Liver (tissue), 9 donors: ENCODE data around the gene TMEM116. TPM values are rescaled to one million over a fixed set of nuclear protein-coding genes. Genes with fewer than 3 reads are reported as not detected.
"Not testable (repeated sequence)": the region's sequence is repeated elsewhere in the genome, so short reads cannot be mapped to it uniquely, and the experiment has no call there.

Source experiments
- DNase-seq: peaks from one replicate; pipeline ENCODE4 v3.0.0-alpha.2; 2017; ENCODE audit warnings: low spot score
- H3K27ac ChIP-seq, 2 donors: one replicate each; pipeline ENCODE4 v1.7.0; 2013; ENCODE audit warnings: inconsistent platforms in 2 of 2, low read length in 2 of 2, control low read depth in 1 of 2, low read depth in 1 of 2, mild to moderate bottlenecking in 1 of 2
- H3K27me3 ChIP-seq, 4 donors: one replicate each; pipeline versions ENCODE4 v1.6.1 to v1.7.0; 2013; ENCODE audit warnings: low read length in 3 of 4, inconsistent platforms in 1 of 4, mild to moderate bottlenecking in 1 of 4, moderate library complexity in 1 of 4; ENCODE audit not compliant: control insufficient read depth in 4 of 4, insufficient read depth in 4 of 4
- H3K36me3 ChIP-seq, 4 donors: one replicate each; pipeline versions ENCODE4 v1.6.1 to v1.7.0; 2013; ENCODE audit warnings: low read length in 3 of 4, mild to moderate bottlenecking in 3 of 4, low read depth in 1 of 4, moderate library complexity in 1 of 4; ENCODE audit not compliant: control insufficient read depth in 4 of 4, insufficient read depth in 3 of 4
- H3K4me1 ChIP-seq, 4 donors: one replicate each; pipeline versions ENCODE4 v1.6.1 to v1.7.0; 2013; ENCODE audit warnings: low read length in 3 of 4, mild to moderate bottlenecking in 3 of 4, moderate library complexity in 1 of 4; ENCODE audit not compliant: control insufficient read depth in 4 of 4, insufficient read depth in 4 of 4
- H3K4me3 ChIP-seq, 3 donors: one replicate each; pipeline versions ENCODE4 v1.6.1 to v1.7.0; 2013; ENCODE audit warnings: low read length in 3 of 3, control low read depth in 1 of 3, low read depth in 1 of 3, mild to moderate bottlenecking in 1 of 3
- H3K9ac ChIP-seq, 2 donors: one replicate each; pipeline ENCODE4 v1.7.0; 2013; ENCODE audit warnings: low read length in 2 of 2, mild to moderate bottlenecking in 2 of 2, moderate library complexity in 2 of 2, control low read depth in 1 of 2, low read depth in 1 of 2
- H3K9me3 ChIP-seq, 4 donors: one replicate each; pipeline versions ENCODE4 v1.6.1 to v1.7.0; 2013; ENCODE audit warnings: low read length in 3 of 4; ENCODE audit not compliant: control insufficient read depth in 4 of 4
- EGR1 ChIP-seq, 2 donors: IDR thresholded peaks; 2 replicates each; pipeline ENCODE4 v1.6.1; 2016 to 2018; ENCODE audit warnings: antibody characterized with exemption in 2 of 2, low read depth in 2 of 2
- FOXA1 ChIP-seq: IDR thresholded peaks from 2 replicates; pipeline ENCODE4 v1.6.1; 2016; ENCODE audit warnings: antibody characterized with exemption
- FOXA2 ChIP-seq: IDR thresholded peaks from 2 replicates; pipeline ENCODE4 v1.6.1; 2016; ENCODE audit warnings: antibody characterized with exemption
- GABPA ChIP-seq, 2 donors: IDR thresholded peaks in 1 of 2; conservative IDR thresholded peaks in 1 of 2; 2 replicates each; pipeline ENCODE4 v1.6.1; 2016; ENCODE audit warnings: antibody characterized with exemption in 2 of 2, mild to moderate bottlenecking in 1 of 2, moderate library complexity in 1 of 2
- HNF4A ChIP-seq, 2 donors: conservative IDR thresholded peaks; 2 replicates each; pipeline ENCODE4 v1.6.1; 2016; ENCODE audit warnings: antibody characterized with exemption in 2 of 2, mild to moderate bottlenecking in 2 of 2
- HNF4G ChIP-seq: IDR thresholded peaks from 2 replicates; pipeline ENCODE4 v1.6.1; 2016; ENCODE audit warnings: antibody characterized with exemption
- NR2F2 ChIP-seq: IDR thresholded peaks from 2 replicates; pipeline ENCODE4 v1.6.1; 2016; ENCODE audit warnings: antibody characterized with exemption
- RAD21 ChIP-seq, 2 donors: IDR thresholded peaks; 2 replicates each; pipeline ENCODE4 v1.6.1; 2016; ENCODE audit warnings: antibody characterized with exemption in 2 of 2, mild to moderate bottlenecking in 2 of 2
- RXRA ChIP-seq, 2 donors: IDR thresholded peaks; 2 replicates each; pipeline ENCODE4 v1.6.1; 2017 to 2018; ENCODE audit warnings: antibody characterized with exemption in 2 of 2, mild to moderate bottlenecking in 1 of 2
- SP1 ChIP-seq: IDR thresholded peaks from 2 replicates; pipeline ENCODE4 v1.6.1; 2018; ENCODE audit warnings: antibody characterized with exemption, mild to moderate bottlenecking
- WGBS: extraction: QIAGEN DNeasy Blood & Tissue Kit; methylation state at CpG from one replicate; pipeline ENCODE4 v1.1.7; 2013; 5-methylcytosine and 5-hydroxymethylcytosine counted together
- polyA plus RNA-seq, 2 donors: library from polyadenylated mRNA; stranded (reverse) in 1 of 2; unstranded in 1 of 2; fragments of 200-250 nt in 1 of 2; fragments of >200 nt in 1 of 2; fragmentation: Nextera tagmentation in 1 of 2; extraction: Ambion mirVana in 1 of 2; gene quantifications; one replicate each; pipeline versions ENCODE4 v1.2.1 to v1.2.3, GENCODE V29; 2013 to 2015
- total RNA-seq, 2 donors: library from RNA; depleted of rRNA; stranded (reverse); fragments of >200 nt; gene quantifications; one replicate each; pipeline ENCODE4 v1.2.3, GENCODE V29; 2014
- TF ChIP-seq, protein P1 (sequence below): fragments of 150-350 bp; IDR thresholded peaks from 2 replicates; pipeline ENCODE4 v1.5.1; 2017; ENCODE audit warnings: improper control_type of control experiment, low read depth, low read length; ENCODE audit not compliant: missing input control
- TF ChIP-seq, protein P2 (sequence below): IDR thresholded peaks from 2 replicates; pipeline ENCODE4 v1.6.1; 2016; ENCODE audit warnings: antibody characterized with exemption, mild to moderate bottlenecking
- donor health status: healthy.
- donor health status: healthy.
- donor health status: healthy.
- donor health status: healthy.
- donor health status: healthy.

TMEM116 gene
- total and polyA plus RNA-seq, 4 donors, result 4.9 to 11.6 (median 6.6) TPM

DNA sequence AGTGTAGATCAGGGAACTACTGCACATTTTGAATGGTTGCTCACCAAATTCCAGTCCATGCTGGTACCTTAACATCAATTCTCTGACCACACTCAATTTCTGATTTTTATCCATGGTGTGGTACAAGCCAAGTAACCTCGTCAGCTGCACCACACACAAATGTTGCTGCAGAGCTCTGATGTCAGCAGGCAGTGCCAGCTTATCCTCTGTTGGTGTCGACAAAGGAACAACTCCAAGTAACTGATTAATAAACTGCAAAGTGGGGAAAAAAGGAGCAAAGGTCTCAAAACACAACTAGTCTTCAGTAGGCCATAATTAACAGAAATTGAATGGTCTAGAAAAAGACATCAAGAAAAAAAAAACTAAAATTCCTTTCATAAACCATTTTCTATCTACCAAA is 48.2 kb upstream of the TMEM116 start:
- peaks cover 0 to 5% (median 0%) of the 10 kb centered on the region in 4 donors for H3K4me1 ChIP-seq
- peaks cover 8 to 56% (median 33%) of the 10 kb centered on the region in 4 donors for H3K36me3 ChIP-seq
- no peak for DNase-seq
- H3K27me3 ChIP-seq, result no peaks in the 10 kb centered on the region
- H3K27ac ChIP-seq, result no peak overlapping the region
- no peak overlapping the region for H3K9ac ChIP-seq
- no peak for TF ChIP-seq GABPA (IDR thresholded peaks at IDR 0.05 in 1 of 2, conservative IDR thresholded peaks at IDR 0.05 in 1 of 2)
- no peak for TF ChIP-seq RXRA (IDR thresholded peaks at IDR 0.05)
- peak; percentile 21 to 25 for TF ChIP-seq HNF4A (conservative IDR thresholded peaks at IDR 0.05)
- 40% methylated on average over 2 of the region's 2 CpGs for WGBS
- H3K9me3 ChIP-seq, result no peaks in the 10 kb centered on the region
- H3K4me3 ChIP-seq, result no peak overlapping the region

DNA sequence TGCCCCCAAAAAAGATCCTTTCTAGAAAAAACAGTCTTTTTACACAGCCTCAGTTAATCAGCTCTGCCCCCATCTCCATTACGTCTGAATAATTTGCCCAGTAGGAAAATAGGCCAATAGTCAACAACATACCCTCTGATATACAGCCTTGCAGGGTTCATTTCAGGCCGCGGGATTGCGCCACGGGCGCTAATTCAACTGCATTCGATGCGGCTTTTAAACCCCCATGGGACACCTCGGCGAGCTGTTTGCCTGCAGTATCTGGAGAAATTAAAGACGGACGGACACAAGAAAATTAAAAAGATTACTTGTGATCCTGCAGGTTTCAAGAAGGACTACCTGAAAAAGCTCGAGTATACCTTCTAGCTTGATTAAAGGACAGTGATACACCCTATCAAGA is 36.4 kb upstream of the TMEM116 start:
- H3K36me3 ChIP-seq, result peaks cover 17 to 72% (median 47%) of the 10 kb centered on the region in 4 donors
- no peak for DNase-seq
- 95% methylated on average over 13 of the region's 13 CpGs for WGBS
- no peaks in the 10 kb centered on the region for H3K27me3 ChIP-seq
- no peak overlapping the region for H3K4me3 ChIP-seq
- no peak for TF ChIP-seq FOXA2
- TF ChIP-seq SP1, result no peak
- no peak for TF ChIP-seq FOXA1
- TF ChIP-seq EGR1 (IDR thresholded peaks at IDR 0.05; ENCODE audit: low read depth in 2 of 2), result no peak
- TF ChIP-seq HNF4A (conservative IDR thresholded peaks at IDR 0.05), result no peak
- TF ChIP-seq, protein P1, sequence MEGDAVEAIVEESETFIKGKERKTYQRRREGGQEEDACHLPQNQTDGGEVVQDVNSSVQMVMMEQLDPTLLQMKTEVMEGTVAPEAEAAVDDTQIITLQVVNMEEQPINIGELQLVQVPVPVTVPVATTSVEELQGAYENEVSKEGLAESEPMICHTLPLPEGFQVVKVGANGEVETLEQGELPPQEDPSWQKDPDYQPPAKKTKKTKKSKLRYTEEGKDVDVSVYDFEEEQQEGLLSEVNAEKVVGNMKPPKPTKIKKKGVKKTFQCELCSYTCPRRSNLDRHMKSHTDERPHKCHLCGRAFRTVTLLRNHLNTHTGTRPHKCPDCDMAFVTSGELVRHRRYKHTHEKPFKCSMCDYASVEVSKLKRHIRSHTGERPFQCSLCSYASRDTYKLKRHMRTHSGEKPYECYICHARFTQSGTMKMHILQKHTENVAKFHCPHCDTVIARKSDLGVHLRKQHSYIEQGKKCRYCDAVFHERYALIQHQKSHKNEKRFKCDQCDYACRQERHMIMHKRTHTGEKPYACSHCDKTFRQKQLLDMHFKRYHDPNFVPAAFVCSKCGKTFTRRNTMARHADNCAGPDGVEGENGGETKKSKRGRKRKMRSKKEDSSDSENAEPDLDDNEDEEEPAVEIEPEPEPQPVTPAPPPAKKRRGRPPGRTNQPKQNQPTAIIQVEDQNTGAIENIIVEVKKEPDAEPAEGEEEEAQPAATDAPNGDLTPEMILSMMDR, result no peak
- no peak for TF ChIP-seq NR2F2
- no peak for TF ChIP-seq HNF4G
- H3K9me3 ChIP-seq, result no peaks in the 10 kb centered on the region
- no peaks in the 10 kb centered on the region for H3K4me1 ChIP-seq
- no peak overlapping the region for H3K9ac ChIP-seq
- H3K27ac ChIP-seq, result no peak overlapping the region

DNA sequence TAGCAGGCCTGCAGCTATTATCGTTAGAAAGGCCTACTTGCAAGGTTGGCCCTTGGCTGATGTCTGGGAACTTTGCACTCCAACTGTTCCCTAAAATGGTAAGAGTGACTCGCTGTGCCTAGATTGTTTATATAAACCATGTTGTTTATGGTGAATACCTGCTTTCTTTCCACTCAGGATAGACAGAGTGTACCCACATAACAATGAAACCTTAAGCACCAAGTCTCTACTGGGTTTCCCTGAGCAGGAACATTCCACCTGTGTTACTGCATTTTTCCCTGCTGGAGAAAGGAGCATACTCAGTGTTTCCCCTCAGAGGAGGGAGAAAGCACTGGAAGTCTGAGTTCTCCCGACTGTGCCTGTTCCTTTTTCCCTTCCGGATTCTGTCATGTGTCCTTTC is 33.0 kb upstream of the TMEM116 start:
- Histone ChIP-seq H3K4me1 (no peaks in the 10 kb centered on the region), H3K36me3 (peaks cover 11 to 70% (median 43%) of the 10 kb centered on the region in 4 donors), H3K9me3 (no peaks in the 10 kb centered on the region), H3K9ac (no peak overlapping the region), H3K27ac (no peak overlapping the region), H3K4me3 (no peak overlapping the region), H3K27me3 (no peaks in the 10 kb centered on the region)
- 80% methylated on average over 4 of the region's 4 CpGs for WGBS
- no peak for DNase-seq
- TF ChIP-seq HNF4G, result no peak
- TF ChIP-seq RAD21 (IDR thresholded peaks at IDR 0.05), result no peak
- TF ChIP-seq FOXA2, result no peak
- TF ChIP-seq, protein P2, sequence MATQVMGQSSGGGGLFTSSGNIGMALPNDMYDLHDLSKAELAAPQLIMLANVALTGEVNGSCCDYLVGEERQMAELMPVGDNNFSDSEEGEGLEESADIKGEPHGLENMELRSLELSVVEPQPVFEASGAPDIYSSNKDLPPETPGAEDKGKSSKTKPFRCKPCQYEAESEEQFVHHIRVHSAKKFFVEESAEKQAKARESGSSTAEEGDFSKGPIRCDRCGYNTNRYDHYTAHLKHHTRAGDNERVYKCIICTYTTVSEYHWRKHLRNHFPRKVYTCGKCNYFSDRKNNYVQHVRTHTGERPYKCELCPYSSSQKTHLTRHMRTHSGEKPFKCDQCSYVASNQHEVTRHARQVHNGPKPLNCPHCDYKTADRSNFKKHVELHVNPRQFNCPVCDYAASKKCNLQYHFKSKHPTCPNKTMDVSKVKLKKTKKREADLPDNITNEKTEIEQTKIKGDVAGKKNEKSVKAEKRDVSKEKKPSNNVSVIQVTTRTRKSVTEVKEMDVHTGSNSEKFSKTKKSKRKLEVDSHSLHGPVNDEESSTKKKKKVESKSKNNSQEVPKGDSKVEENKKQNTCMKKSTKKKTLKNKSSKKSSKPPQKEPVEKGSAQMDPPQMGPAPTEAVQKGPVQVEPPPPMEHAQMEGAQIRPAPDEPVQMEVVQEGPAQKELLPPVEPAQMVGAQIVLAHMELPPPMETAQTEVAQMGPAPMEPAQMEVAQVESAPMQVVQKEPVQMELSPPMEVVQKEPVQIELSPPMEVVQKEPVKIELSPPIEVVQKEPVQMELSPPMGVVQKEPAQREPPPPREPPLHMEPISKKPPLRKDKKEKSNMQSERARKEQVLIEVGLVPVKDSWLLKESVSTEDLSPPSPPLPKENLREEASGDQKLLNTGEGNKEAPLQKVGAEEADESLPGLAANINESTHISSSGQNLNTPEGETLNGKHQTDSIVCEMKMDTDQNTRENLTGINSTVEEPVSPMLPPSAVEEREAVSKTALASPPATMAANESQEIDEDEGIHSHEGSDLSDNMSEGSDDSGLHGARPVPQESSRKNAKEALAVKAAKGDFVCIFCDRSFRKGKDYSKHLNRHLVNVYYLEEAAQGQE, result no peak

DNA sequence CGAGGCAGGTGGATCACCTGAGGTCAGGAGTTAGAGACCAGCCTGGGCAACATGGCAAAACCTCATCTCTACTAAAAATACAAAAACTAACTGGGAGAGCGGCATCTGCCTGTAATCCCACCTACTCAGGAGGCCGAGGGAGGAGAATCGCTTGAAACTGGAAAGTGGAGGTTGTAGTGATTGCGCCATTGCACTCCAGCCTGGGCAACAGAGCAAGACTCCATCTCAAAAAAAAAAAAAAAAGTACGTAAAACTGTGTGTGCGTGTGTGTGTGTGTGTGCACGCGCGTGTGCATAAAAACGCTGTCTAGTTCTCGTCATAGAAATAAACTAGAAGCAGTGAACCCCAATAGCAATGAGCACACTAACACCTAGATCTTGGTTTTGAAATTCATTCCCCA is 23.6 kb upstream of the TMEM116 start:
- WGBS, result 97% methylated on average over 12 of the region's 12 CpGs
- H3K4me3 ChIP-seq, H3K27ac ChIP-seq, H3K9ac ChIP-seq, H3K4me1 ChIP-seq, H3K9me3 ChIP-seq, H3K27me3 ChIP-seq, DNase-seq: not testable (repeated sequence)
- H3K36me3 ChIP-seq, result peaks cover 8 to 60% (median 49%) of the 10 kb centered on the region in 4 donors
